Measurements from ENCODE around the gene NUB1.

NUB1 gene

DNA sequence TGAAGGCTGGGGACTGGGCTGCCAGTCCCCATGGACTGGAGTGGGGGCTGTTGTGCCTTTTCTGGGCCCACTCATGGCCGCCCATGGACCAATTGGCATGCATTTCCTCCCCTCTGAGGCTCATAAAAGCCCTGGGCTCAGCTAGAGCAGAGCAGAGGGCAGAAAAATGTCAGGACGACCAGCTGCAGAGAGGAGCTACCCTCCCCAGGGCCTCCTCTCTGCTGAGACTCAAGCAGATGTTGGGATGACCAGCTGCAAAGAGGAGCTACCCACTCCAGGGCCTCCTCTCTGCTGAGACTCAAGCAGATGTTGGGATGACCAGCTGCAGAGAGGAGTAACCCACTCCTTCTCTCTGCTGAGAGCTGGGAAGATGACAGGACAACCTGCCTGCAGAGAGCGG, 20.3 kb upstream of the NUB1 start:
- TF ChIP-seq, protein P1, sequence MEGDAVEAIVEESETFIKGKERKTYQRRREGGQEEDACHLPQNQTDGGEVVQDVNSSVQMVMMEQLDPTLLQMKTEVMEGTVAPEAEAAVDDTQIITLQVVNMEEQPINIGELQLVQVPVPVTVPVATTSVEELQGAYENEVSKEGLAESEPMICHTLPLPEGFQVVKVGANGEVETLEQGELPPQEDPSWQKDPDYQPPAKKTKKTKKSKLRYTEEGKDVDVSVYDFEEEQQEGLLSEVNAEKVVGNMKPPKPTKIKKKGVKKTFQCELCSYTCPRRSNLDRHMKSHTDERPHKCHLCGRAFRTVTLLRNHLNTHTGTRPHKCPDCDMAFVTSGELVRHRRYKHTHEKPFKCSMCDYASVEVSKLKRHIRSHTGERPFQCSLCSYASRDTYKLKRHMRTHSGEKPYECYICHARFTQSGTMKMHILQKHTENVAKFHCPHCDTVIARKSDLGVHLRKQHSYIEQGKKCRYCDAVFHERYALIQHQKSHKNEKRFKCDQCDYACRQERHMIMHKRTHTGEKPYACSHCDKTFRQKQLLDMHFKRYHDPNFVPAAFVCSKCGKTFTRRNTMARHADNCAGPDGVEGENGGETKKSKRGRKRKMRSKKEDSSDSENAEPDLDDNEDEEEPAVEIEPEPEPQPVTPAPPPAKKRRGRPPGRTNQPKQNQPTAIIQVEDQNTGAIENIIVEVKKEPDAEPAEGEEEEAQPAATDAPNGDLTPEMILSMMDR (conservative IDR thresholded peaks at IDR 0.05; ENCODE audit: low read depth, low read length) = no peak
- H3K4me3 ChIP-seq (ENCODE audit: low read depth, low read length) = no peak overlapping the region
- DNase-seq (ENCODE audit: low read depth) = no peak

DNA sequence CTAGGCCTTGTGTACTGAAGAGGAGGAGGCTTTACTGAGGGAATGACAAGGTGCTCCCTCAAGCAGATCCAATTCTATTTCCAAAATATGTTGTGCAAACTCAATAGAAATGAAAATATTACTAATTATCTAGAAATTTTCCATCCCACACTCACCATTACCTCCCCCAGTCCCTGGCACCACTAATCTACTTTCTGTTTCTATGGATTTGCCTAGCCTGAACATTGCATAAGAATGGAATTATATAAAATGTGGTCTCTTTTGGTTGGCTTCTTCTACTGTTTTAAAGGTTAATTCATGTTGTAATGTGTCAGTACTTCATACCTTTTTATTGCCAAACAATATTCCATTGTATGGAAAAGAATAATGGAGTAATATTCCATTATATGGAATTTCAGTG, 18.7 kb upstream of the NUB1 start:
- H3K4me3 ChIP-seq (ENCODE audit: low read depth, low read length) = no peak overlapping the region
- DNase-seq (ENCODE audit: low read depth) = no peak
- TF ChIP-seq, protein P1 (conservative IDR thresholded peaks at IDR 0.05; ENCODE audit: low read depth, low read length) = no peak

DNA sequence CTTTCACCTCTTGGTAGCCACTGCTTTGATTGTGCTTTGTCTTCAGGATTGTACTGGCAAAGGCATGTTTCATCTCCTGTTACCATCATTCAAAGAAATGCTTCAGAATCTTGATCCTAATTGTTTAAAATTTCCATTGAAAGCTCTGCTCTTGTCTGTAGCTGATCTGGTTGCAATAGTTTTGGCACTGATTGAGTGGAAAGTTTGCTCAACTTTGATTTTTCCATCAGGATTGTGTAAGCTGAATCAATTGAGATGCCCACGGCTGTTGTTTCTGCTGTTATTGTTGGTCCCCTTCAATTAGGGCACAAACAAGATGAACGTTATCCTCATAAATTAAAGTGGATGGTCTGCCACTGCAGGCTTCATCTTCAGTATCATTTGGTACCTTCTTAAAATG, 14.6 kb upstream of the NUB1 start:
- no peak overlapping the region for H3K4me3 ChIP-seq (ENCODE audit: low read depth, low read length)
- no peak for DNase-seq (ENCODE audit: low read depth)
- TF ChIP-seq, protein P1 (conservative IDR thresholded peaks at IDR 0.05; ENCODE audit: low read depth, low read length) = no peak

DNA sequence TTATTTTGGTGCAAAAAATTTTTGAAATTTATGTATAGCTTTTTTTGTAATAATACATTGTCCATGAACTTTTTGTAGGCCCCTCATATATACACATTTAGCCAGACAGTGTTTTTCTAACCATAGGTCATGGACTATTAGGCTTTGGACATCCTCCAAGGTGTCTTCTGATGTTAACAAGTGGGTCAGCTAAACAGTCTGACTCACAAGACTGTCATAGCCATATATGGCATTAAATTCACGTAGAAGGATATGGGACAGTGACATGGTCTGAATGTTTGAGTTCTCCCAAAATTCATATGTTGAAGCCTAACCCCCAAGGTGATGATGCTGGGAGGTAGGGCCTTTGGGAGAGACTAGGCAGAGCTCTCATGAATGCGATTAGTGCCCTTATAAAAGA, 14.0 kb upstream of the NUB1 start:
- TF ChIP-seq, protein P1 (conservative IDR thresholded peaks at IDR 0.05; ENCODE audit: low read depth, low read length) = no peak
- peak; percentile 82 for DNase-seq (ENCODE audit: low read depth)

DNA sequence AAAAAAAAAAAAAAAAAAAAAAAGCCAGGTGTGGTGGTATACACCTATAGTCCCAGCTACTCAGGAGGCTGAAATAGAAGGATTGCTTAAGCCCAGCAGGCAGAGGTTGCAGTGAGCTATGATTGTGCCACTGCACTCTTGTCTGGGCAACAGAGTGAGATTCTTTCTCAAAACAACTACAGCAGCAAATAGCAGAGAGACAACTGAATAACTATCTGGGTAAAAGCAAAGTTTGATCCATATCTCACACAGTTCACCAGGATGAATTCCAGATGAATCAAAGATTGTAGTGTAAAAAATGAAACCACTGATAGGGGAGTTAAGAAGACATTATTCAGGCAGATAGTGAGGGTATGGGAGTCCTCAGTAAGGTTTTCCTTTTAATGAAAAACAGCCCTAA, 11.4 kb upstream of the NUB1 start:
- H3K4me3 ChIP-seq (ENCODE audit: low read depth, low read length) = no peak overlapping the region
- TF ChIP-seq, protein P1 (conservative IDR thresholded peaks at IDR 0.05; ENCODE audit: low read depth, low read length) = no peak
- no peak for DNase-seq (ENCODE audit: low read depth)

More for the DNA sequence above, 14.0 kb upstream of the NUB1 start:
- H3K4me3 ChIP-seq (ENCODE audit: low read depth, low read length) = no peak overlapping the region

DNA sequence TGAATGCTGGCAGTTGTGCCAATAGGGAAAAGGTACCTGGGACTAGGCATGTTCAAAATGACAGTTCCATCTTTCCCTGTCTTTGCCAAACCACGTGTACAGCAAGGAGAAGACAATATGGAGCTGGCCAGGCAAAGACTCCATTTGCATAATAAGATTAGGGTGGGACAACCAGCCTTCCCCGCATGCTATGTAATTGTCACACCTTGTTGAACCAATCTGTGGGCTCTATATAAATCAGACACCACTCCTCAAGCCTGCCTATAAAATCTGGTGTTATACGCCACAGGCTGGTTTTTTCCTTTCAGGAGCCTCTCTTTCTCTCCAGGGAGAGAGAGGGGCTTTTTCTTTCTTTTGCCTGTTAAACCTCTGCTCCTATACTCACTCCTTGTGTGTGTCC, 11.0 kb upstream of the NUB1 start:
- TF ChIP-seq, protein P1 (conservative IDR thresholded peaks at IDR 0.05; ENCODE audit: low read depth, low read length) = no peak
- no peak for DNase-seq (ENCODE audit: low read depth)

DNA sequence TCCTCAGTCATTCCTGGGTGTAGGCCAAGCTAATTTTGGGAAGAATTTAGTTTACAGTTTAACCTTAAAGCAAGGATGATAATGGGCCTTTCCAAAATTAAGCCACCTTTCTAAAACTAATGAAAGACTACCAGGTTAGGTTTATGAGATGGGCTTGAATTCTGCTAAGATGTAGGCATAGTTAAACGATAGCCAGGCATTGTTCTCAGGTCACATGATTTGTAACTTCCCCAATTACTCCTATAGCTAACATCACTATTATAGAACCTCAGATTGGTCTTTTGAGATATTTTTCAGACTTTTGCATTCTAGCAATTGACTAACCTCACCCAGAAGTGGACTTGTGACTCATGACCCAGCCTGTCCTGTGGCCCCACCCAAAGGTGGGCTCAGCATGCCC, 7.0 kb upstream of the NUB1 start:
- H3K4me3 ChIP-seq (ENCODE audit: low read depth, low read length) = no peak overlapping the region
- TF ChIP-seq, protein P1 (conservative IDR thresholded peaks at IDR 0.05; ENCODE audit: low read depth, low read length) = no peak
- DNase-seq (ENCODE audit: low read depth) = no peak

More for the DNA sequence above, 11.0 kb upstream of the NUB1 start:
- no peak overlapping the region for H3K4me3 ChIP-seq (ENCODE audit: low read depth, low read length)

Measured in choroid plexus epithelial cell (primary cell).